AG04449 (cell line): Measurements from ENCODE around the gene OXT.
"Not testable (repeated sequence)": the region's sequence is repeated elsewhere in the genome, so short reads cannot be mapped to it uniquely, and the experiment has no call there.

Source experiments
- CTCF ChIA-PET: fragments of 350-600 bp; formaldehyde crosslinking; extraction: SDS; loops from one replicate; lab custom pipeline; 2021; ENCODE audit warnings: antibody characterized with exemption; lab: Yijun Ruan, JAX
- POLR2A ChIA-PET: fragments of 400-600, 350-600 bp; formaldehyde crosslinking; extraction: SDS; loops from one replicate; lab custom pipeline; 2020; ENCODE audit warnings: antibody characterized with exemption, inconsistent platforms; lab: Yijun Ruan, JAX
- DNase-seq: peaks from one replicate; pipeline ENCODE4 v3.0.0-alpha.2; 2010; ENCODE audit warnings: low read depth, low spot score
- H3K4me3 ChIP-seq: 2 replicates; pipeline ENCODE4 v1.5.1; 2011; ENCODE audit warnings: low read depth, mild to moderate bottlenecking, control low read depth, low read length
- CTCF ChIP-seq: IDR thresholded peaks from one replicate; pipeline ENCODE4 v1.5.1; 2011; ENCODE audit warnings: mild to moderate bottlenecking, moderate library complexity, low read length, control low read depth, inconsistent platforms; ENCODE audit not compliant: insufficient read depth; ENCODE audit errors: missing control alignments

OXT gene

GRCh38 chr20:3047486-3048419 lies 23.7 kb upstream of the OXT start:
- no peak for DNase-seq
- TF ChIP-seq CTCF, result no peak
- ChIA-PET CTCF (no interaction called here), POLR2A (no interaction called here)
- H3K4me3 ChIP-seq, result peak overlapping the region; percentile 6; the same call in 1 of the 2 replicates

DNA sequence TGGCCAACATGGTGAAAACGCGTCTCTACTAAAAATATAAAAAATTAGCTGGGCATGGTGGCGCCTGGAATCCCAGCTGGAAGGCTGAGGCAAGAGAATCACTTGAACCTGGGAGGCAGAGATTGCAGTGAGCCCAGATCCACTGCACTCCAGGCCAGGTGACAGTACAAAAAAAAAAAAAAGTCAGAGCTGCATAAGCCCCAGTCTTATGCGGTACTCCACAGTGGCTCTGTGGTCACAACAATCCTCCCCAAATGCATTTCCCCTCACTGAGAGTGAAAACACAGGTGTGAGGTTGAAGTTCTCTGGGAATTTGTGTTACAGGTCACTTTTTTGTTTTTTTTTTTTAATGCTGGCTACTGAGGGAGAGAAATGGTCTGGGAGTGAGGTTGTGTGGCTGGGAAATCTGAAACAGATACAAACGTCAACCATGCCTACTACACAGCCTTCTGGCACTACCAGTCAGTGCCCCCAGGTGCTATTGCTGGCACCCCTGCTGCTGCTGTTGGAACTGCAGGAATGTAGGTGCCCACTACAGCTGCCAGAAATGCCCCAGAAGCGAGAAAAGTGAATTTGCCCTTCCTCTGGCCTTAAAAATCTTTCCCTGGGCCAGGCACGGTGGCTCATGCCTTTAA lies 19.9 kb upstream of the OXT start:
- no peak for TF ChIP-seq CTCF
- no peak overlapping the region for H3K4me3 ChIP-seq
- POLR2A ChIA-PET, result no interaction called here
- no peak for DNase-seq
- CTCF ChIA-PET, result interaction anchor here (1.1 to 7.1 kb wide), 3 partner anchors 19 to 64 kb away, joined by 3 to 111 read pairs (median 86); partner anchors contain the start of gene OXT

- CTCF ChIA-PET, result interaction anchor here (1.3 to 1.7 kb wide), 2 partner anchors 18 kb away, joined by 5 to 6 read pairs; no protein-coding TSS in a partner anchor
- POLR2A ChIA-PET, result no interaction called here
- TF ChIP-seq CTCF, result no peak
- no peak overlapping the region for H3K4me3 ChIP-seq
- no peak for DNase-seq
Observed at GRCh38 chr20:3059489-3059888, 11.9 kb upstream of the OXT start.

GRCh38 chr20:3064119-3064518 lies 7.3 kb upstream of the OXT start:
- H3K4me3 ChIP-seq, DNase-seq, POLR2A ChIA-PET: not testable (repeated sequence)
- CTCF ChIA-PET, result interaction anchor here (4.2 kb wide), 1 partner anchor 10 kb away, joined by 16 read pairs; no protein-coding TSS in a partner anchor

GRCh38 chr20:3067139-3068014 lies 4.0 kb upstream of the OXT start:
- DNase-seq, result no peak
- no peak for TF ChIP-seq CTCF
- POLR2A ChIA-PET, result no interaction called here
- H3K4me3 ChIP-seq, result no peak overlapping the region
- CTCF ChIA-PET, result interaction anchor here (0.9 to 11.0 kb wide), 4 partner anchors 10 to 15 kb away, joined by 3 to 86 read pairs (median 4); no protein-coding TSS in a partner anchor

- CTCF ChIA-PET, result interaction anchor here (1.0 to 11.0 kb wide), 2 partner anchors 9 to 15 kb away, joined by 5 to 86 read pairs; no protein-coding TSS in a partner anchor
- DNase-seq, result no peak
- POLR2A ChIA-PET, result no interaction called here
- no peak for TF ChIP-seq CTCF
- no peak overlapping the region for H3K4me3 ChIP-seq
Observed at GRCh38 chr20:3068075-3068474, 3.3 kb upstream of the OXT start.
